HG02970 (cell line): ENCODE results near the gene BAHD1.

ENCODE experiments used
- ATAC-seq: cut with Tn5 transposase; IDR thresholded peaks from one replicate; pipeline ENCODE4 v1.9.1; 2021; ENCODE audit warnings: mild to moderate bottlenecking, moderate library complexity, moderate number of reproducible peaks; ENCODE audit not compliant: unreplicated experiment, low FRiP score

Gene BAHD1

GRCh38 chr15:40489274-40490175 lies 48.8 kb downstream of the BAHD1 start:
- ATAC-seq, result no peak

- no peak for ATAC-seq
Observed at GRCh38 chr15:40493089-40493840, 52.5 kb downstream of the BAHD1 start.

- no peak for ATAC-seq
Observed at GRCh38 chr15:40495516-40495915, 54.8 kb downstream of the BAHD1 start.

- no peak for ATAC-seq
Observed at GRCh38 chr15:40498418-40498817, 57.7 kb downstream of the BAHD1 start.

- ATAC-seq, result no peak
Observed at GRCh38 chr15:40498891-40499290, 58.1 kb downstream of the BAHD1 start.

GRCh38 chr15:40499931-40500330 lies 59.2 kb downstream of the BAHD1 start:
- ATAC-seq, result no peak

GRCh38 chr15:40500568-40501330 lies 60.0 kb downstream of the BAHD1 start:
- ATAC-seq, result no peak

- no peak for ATAC-seq
Observed at GRCh38 chr15:40501487-40501886, 60.7 kb downstream of the BAHD1 start.

- no peak for ATAC-seq
Observed at GRCh38 chr15:40506964-40507571, 66.3 kb downstream of the BAHD1 start.

- no peak for ATAC-seq
Observed at GRCh38 chr15:40508216-40508615, 67.5 kb downstream of the BAHD1 start.

- no peak for ATAC-seq
Observed at GRCh38 chr15:40510201-40510600, 69.4 kb downstream of the BAHD1 start.

- no peak for ATAC-seq
Observed at GRCh38 chr15:40511093-40511471, 70.3 kb downstream of the BAHD1 start.

GRCh38 chr15:40511472-40512133 lies 70.8 kb downstream of the BAHD1 start:
- no peak for ATAC-seq

- ATAC-seq, result no peak
Observed at GRCh38 chr15:40512440-40512839, 71.7 kb downstream of the BAHD1 start.

- ATAC-seq, result no peak
Observed at GRCh38 chr15:40513609-40514008, 72.9 kb downstream of the BAHD1 start.

GRCh38 chr15:40516322-40516721 lies 75.6 kb downstream of the BAHD1 start:
- ATAC-seq, result no peak
